Right lobe of liver (tissue), 4 donors: ENCODE data around the gene CNTN5.

Experiments
- POLR2A ChIP-seq: fragments of 450-650 bp; IDR thresholded peaks from one replicate; pipeline ENCODE4 v1.6.1; 2017; ENCODE audit warnings: antibody characterized with exemption, mild to moderate bottlenecking
- TF ChIP-seq, protein P1 (sequence below), 4 donors: fragments of 200-600 bp in 3 of 4; fragments of 450-650 bp in 1 of 4; IDR thresholded peaks; one replicate each; pipeline versions ENCODE4 v1.5.1 to v1.8.0; 2016 to 2022; ENCODE audit warnings: antibody characterized with exemption in 4 of 4, mild to moderate bottlenecking in 2 of 4
- donor health status: DM: no; HTN: no; CAD: no.
- donor health status: DM: no; HTN: no; CAD: no.
- donor health status: DM: no; HTN: yes; CAD: no.

GRCh38 chr11:100182350-100182749, 1161.6 kb downstream of the CNTN5 start:
- no peak for TF ChIP-seq POLR2A
- TF ChIP-seq, protein P1, sequence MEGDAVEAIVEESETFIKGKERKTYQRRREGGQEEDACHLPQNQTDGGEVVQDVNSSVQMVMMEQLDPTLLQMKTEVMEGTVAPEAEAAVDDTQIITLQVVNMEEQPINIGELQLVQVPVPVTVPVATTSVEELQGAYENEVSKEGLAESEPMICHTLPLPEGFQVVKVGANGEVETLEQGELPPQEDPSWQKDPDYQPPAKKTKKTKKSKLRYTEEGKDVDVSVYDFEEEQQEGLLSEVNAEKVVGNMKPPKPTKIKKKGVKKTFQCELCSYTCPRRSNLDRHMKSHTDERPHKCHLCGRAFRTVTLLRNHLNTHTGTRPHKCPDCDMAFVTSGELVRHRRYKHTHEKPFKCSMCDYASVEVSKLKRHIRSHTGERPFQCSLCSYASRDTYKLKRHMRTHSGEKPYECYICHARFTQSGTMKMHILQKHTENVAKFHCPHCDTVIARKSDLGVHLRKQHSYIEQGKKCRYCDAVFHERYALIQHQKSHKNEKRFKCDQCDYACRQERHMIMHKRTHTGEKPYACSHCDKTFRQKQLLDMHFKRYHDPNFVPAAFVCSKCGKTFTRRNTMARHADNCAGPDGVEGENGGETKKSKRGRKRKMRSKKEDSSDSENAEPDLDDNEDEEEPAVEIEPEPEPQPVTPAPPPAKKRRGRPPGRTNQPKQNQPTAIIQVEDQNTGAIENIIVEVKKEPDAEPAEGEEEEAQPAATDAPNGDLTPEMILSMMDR (IDR thresholded peaks at IDR 0.05), result no peak
